ENCODE results near the gene SPDYE3. TPM values are rescaled to one million over a fixed set of nuclear protein-coding genes. Genes with fewer than 3 reads are reported as not detected.

SPDYE3 gene
- total RNA-seq, 1 experiment from 2014 or later, result not detected

DNA sequence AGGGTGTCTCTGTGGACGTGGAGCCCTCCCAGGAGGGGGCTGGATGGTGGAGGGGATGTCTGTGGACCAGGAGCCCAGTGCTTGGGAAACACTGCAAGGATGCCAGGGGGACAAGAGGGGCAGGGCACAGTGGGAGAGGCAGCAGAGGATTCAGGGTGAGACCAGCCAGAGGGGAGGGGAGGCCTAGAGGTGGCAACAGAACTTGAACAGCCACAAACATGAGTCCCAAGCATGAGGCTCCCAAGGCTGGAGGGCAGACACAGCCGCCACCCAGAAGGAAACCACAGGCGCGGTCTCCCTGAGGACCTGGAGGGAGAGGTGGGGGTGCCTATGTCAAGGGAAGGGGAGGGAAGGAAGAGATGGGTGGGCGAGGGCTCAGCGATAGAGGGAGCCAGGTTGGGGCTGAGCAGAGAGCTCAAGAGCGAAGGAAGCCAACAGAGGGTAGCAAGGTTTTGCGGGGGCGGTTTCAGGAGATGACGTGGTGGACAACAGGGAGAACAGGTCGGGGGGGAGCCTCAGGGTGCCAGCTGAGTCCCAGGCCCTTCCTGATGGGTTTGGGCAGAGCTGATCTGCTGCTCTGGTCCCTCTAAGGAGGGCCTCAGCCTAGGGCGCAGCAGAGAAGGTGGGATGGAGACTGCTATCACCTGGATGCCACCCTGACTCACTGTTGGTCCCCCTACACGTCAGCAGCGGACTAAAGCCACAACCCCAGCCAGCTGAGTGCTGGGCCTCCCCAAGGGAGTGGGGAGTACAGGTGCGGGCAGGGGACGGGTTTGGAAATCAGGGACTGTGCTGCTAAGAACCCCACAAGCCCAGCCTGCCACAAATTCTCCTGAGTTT lies 59.1 kb downstream of the SPDYE3 start:
- in situ Hi-C loops (cut with HindIII; ENCODE audit: low sequenced_read_pairs), result no loop called here
- DNase-seq (ENCODE audit: low spot score), result no peak

- in situ Hi-C loops (cut with HindIII; ENCODE audit: low sequenced_read_pairs), result no loop called here
- no peak for DNase-seq (ENCODE audit: low spot score)
Measured at GRCh38 chr7:100367251-100367620, 59.7 kb downstream of the SPDYE3 start.

GRCh38 chr7:100367676-100368613 lies 60.4 kb downstream of the SPDYE3 start:
- in situ Hi-C loops (cut with HindIII; ENCODE audit: low sequenced_read_pairs), result no loop called here

DNA sequence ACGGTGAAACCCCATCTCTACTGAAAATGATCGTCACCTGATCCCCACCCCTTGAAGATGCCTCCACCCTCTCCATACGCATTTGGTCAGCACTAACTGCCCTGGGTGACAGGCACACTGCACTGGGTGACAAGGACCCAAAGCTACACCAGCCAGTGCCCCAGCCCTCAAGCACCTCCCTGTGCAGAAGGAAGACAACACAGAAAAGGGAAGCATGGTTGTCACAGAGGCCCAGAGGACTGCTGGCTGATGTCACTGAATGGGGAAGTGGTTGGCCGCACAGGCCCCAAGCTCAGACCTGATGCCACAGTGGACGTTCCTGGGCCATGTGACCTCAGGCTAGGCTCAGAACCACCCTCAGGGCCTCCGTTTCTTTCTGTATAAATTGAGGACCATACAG lies 61.6 kb downstream of the SPDYE3 start:
- no peak for DNase-seq (ENCODE audit: low spot score)
- in situ Hi-C loops (cut with HindIII; ENCODE audit: low sequenced_read_pairs), result no loop called here

More at GRCh38 chr7:100367676-100368613, 60.4 kb downstream of the SPDYE3 start:
- peak; percentile 97 for DNase-seq (ENCODE audit: low spot score)

- DNase-seq (ENCODE audit: low spot score), result no peak
- in situ Hi-C loops (cut with HindIII; ENCODE audit: low sequenced_read_pairs), result no loop called here
Measured at GRCh38 chr7:100370303-100370702, 62.8 kb downstream of the SPDYE3 start.

GRCh38 chr7:100370746-100371145 lies 63.2 kb downstream of the SPDYE3 start:
- no peak for DNase-seq (ENCODE audit: low spot score)
- in situ Hi-C loops (cut with HindIII; ENCODE audit: low sequenced_read_pairs), result no loop called here

GRCh38 chr7:100371561-100372171 lies 64.2 kb downstream of the SPDYE3 start:
- in situ Hi-C loops (cut with HindIII; ENCODE audit: low sequenced_read_pairs), result no loop called here
- DNase-seq (ENCODE audit: low spot score), result no peak

Other genes starting within 250 kb of the SPDYE3 start
- gene ZNF3, start 226.0 kb upstream of the SPDYE3 start, total RNA-seq (2014; rRNA removed; shearing (Covaris generic)), result 29.9 and 38.7 TPM in 2 replicates
- gene COPS6, start 218.7 kb upstream of the SPDYE3 start, total RNA-seq (2014; rRNA removed; shearing (Covaris generic)), result 100 and 151 TPM in 2 replicates
- 356 and 361 TPM in 2 replicates for gene MCM7, start 206.3 kb upstream of the SPDYE3 start, total RNA-seq (2014; rRNA removed; shearing (Covaris generic))
- 19.7 and 34.3 TPM in 2 replicates for gene AP4M1, start 206.1 kb upstream of the SPDYE3 start, total RNA-seq (2014; rRNA removed; shearing (Covaris generic))
- gene TAF6, start 188.3 kb upstream of the SPDYE3 start, total RNA-seq (2014; rRNA removed; shearing (Covaris generic)), result 26.6 and 45.6 TPM in 2 replicates
- 26.6 and 30.0 TPM in 2 replicates for gene CNPY4, start 188.1 kb upstream of the SPDYE3 start, total RNA-seq (2014; rRNA removed; shearing (Covaris generic))
- 1.7 and 2.9 TPM in 2 replicates for gene MBLAC1, start 180.7 kb upstream of the SPDYE3 start, total RNA-seq (2014; rRNA removed; shearing (Covaris generic))
- gene LAMTOR4, start 158.8 kb upstream of the SPDYE3 start, total RNA-seq (2014; rRNA removed; shearing (Covaris generic)), result 97.5 and 231 TPM in 2 replicates
- gene TRAPPC14, start 149.0 kb upstream of the SPDYE3 start, total RNA-seq (2014; rRNA removed; shearing (Covaris generic)), result 9.0 and 14.4 TPM in 2 replicates
- 0.81 TPM in 1 of 2 replicates, not detected in the other for gene GAL3ST4, start 139.1 kb upstream of the SPDYE3 start, total RNA-seq (2014; rRNA removed; shearing (Covaris generic))
- 8.8 and 9.0 TPM in 2 replicates for gene GPC2, start 130.3 kb upstream of the SPDYE3 start, total RNA-seq (2014; rRNA removed; shearing (Covaris generic))
- 0.68 and 3.3 TPM in 2 replicates for gene STAG3, start 129.8 kb upstream of the SPDYE3 start, total RNA-seq (2014; rRNA removed; shearing (Covaris generic))
- not detected in 2 replicates for gene PVRIG, start 87.8 kb upstream of the SPDYE3 start, total RNA-seq (2014; rRNA removed; shearing (Covaris generic))
- 14.7 and 21.5 TPM in 2 replicates for gene PILRB, start 50.4 kb downstream of the SPDYE3 start, total RNA-seq (2014; rRNA removed; shearing (Covaris generic))
- gene PILRA, start 65.8 kb downstream of the SPDYE3 start, total RNA-seq (2014; rRNA removed; shearing (Covaris generic)), result 1.6 TPM in 1 of 2 replicates, not detected in the other
- gene ZCWPW1, start 121.0 kb downstream of the SPDYE3 start, total RNA-seq (2014; rRNA removed; shearing (Covaris generic)), result 0.54 and 0.62 TPM in 2 replicates
- 42.5 and 57.7 TPM in 2 replicates for gene MEPCE, start 122.1 kb downstream of the SPDYE3 start, total RNA-seq (2014; rRNA removed; shearing (Covaris generic))
- 56.1 and 59.4 TPM in 2 replicates for gene PPP1R35, start 128.8 kb downstream of the SPDYE3 start, total RNA-seq (2014; rRNA removed; shearing (Covaris generic))
- gene SPACDR, start 156.6 kb downstream of the SPDYE3 start, total RNA-seq (2014; rRNA removed; shearing (Covaris generic)), result not detected in 2 replicates
- 80.1 and 118 TPM in 2 replicates for gene TSC22D4, start 171.5 kb downstream of the SPDYE3 start, total RNA-seq (2014; rRNA removed; shearing (Covaris generic))
- gene NYAP1, start 176.2 kb downstream of the SPDYE3 start, total RNA-seq (2014; rRNA removed; shearing (Covaris generic)), result 17.3 and 23.0 TPM in 2 replicates
- gene AGFG2, start 231.5 kb downstream of the SPDYE3 start, total RNA-seq (2014; rRNA removed; shearing (Covaris generic)), result 42.3 and 47.0 TPM in 2 replicates

All from G401 (cell line).